Stimulated activated CD4-positive, alpha-beta T cell treated with anti-CD3 and anti-CD28 coated beads, Interleukin-4, amount 100 ng/mL, for 48 hours (primary cell): ENCODE results near the gene BAIAP3.

Experiments used
- DNase-seq, 2 donors: peaks; one replicate each; pipeline ENCODE4 v3.0.0-alpha.2; 2020; ENCODE audit warnings: low read depth in 2 of 2

Gene BAIAP3

DNA sequence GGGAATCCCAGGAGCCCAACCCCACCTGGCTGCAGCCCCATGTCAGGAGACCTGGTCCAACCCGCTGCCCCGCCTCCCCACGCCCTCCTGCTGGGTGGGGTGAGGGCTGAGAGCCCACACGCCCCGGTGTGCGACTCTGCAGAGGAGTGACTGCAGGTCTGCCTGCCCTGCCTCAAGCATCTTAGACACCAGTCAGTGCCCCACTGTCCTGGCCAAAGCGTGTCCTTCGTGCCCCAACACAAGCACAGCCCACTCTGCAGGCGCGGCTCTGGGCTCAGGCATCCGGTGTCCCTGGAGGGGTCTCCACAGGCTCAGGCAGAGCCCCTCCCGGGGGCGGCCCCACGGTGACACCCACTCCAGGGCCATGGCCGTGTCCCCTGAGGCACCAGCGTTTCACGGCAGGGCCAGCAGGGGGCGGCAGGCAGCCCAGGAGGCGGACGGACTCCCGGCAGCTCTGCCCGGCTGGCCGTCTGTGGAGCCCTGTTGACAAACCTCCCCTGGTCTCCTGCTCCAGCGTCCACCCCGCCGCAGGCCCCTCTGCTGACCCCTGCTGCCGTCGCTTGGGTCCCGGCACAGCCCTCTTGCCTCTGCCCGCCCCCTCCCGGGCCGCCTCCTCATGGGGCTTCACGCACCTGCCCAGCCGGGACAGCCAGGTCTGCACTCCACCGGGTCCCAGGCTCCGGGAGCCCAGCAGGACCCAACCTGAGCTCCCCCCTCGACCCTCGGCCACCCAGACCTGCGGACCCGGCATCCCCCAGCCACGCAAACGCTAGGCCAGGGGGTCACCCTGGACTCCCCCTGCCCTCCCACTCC is 32.6 kb upstream of the BAIAP3 start:
- peak; percentile 69 to 77 for DNase-seq

DNA sequence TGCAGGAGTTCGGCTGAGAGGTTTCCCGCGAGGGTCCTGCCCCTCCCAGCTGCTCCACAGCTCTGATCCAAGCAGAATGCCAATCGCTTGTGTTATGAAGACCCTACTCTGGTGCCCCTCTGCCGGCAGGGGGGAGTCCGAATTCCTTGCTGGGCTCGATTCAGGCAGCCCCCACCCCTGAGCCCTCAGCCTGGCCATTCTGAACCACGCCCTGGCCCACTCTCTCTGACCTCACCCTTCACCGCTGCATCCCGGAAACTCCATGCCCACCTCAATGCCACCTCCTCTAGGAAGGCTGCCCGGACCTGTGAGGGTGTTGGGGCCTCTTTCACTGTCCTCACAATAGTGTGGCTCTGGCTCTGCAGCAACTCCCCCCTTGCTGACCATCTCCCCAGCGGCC is 31.9 kb upstream of the BAIAP3 start:
- no peak for DNase-seq

DNA sequence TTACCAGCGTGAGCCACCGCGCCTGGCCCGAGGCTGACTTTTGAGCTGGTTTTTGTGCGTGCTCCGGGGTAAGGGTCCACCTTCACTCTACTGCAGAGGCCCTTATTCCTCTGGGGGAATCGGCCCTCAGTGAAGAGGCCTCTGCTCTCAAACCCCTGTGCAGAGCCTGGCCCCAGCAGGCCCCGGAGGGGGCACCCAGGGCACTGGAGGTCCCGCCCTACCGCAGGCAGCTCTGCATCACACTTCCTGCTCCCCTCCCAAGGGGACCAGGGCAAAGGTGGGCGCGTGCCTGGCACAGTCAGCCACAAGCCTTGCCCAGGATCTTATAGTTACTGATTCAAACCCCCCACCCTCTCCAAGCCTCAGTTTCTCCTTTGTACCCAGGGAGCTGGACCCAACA is 27.6 kb upstream of the BAIAP3 start:
- no peak for DNase-seq

DNA sequence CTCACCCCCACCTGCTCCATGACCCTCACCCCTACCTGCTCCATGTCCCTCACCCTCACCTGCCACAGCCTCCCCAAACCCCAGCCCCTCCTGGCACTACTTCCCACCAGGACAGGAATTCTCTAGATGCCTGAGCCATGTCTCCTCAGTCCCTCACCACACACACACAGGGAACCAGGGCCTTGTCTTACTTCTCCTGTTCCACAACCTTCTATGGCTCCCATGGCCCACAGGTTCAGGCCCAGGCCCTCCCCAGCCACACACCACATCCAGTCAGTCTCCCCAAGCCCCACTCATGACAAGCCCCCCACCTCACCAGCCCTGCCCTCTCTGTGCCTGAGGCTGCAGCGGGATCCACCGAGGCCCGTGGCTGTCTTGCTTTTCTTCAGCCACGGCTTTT is 27.1 kb upstream of the BAIAP3 start:
- no peak for DNase-seq

DNA sequence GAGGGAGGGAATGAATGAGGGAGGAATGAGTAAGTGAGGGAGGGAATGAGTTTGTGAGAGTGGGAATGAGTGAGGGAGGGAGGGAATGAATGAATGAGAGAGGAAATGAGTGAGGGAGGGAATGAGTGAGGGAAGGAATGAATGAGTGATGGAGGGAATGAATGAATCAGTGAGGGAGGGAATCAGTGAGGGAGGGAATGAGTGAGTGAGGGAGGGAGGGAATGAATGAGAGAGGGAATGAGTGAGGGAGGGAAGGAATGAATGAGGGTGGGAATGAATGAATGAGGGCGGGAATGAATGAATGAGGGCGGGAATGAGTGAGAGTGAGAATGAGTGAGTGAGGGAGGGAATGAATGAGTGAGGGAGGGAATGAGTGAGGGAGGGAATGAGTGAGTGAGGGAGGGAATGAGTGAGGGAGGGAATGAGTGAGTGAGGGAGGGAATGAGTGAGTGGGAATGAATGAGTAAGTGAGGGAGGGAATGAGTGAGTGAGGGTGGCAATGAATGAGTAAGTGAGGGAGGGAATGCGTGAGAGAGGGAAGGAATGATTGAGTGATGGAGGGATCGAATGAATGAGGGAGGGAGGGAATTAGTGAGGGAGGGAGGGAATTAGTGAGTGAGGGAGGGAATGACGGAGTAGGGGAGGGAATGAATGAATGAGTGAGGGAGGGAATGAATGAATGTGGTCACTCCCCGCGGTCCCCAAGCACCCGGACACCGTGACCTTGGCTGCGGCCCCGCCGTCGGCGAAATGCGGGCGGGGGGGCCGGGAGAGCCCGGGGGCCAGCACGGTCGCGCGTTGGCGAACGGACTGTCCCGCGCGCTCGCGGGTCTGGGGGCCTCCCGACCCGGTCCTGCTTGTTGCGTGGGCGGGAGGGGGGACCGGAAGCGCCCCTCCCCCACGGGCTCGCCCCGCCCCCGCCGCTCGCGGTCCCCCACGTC is 25.1 kb upstream of the BAIAP3 start:
- DNase-seq: no peak

DNA sequence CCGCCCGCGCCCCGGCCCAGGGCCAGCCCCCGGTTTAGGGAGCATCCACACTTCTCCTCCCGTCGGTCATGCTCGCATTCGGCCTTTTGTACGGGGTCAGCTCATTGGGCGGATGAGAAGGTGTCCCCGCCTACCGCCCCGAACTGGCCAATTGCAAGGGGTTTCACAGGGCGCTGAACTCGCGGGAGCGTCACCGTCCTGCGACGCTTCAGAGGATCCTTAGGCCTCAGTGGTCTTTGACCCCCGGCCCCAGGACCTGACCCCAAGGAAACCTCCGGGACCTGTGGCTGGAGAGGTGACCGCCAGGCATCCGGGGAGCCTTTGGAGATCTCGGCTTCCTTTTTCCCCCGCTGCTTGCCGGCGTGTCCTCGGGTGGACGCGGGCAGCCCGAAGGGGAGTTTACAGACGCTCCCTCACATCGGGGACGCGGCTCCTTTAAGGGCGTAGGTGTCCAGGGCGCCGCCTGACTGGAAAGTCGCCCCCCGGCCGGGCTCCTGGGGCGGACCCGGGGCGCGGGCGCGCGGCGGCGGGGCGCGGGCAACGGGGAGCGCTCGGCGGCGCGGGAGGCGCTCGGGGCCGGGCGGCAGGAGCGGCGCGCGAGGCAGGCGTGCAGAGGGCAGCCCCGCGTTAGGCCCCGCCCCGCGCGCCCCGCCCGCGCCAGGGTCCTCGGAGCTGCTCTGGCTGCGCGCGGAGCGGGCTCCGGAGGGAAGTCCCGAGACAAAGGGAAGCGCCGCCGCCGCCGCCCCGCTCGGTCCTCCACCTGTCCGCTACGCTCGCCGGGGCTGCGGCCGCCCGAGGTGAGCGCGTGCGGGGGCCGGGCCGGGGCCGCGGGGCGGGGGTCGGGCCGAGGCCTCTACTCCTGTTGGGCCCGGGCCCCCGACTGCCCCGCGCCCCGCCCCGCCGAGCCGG is 24.2 kb upstream of the BAIAP3 start, which contains the start of gene UBE2I:
TSS of gene UBE2I (plus strand) at position 660 of the 909 bp plus-strand sequence. CDS start 4,395 bp downstream, outside the sequence.
- DNase-seq: peak; percentile 93 to 97

DNA sequence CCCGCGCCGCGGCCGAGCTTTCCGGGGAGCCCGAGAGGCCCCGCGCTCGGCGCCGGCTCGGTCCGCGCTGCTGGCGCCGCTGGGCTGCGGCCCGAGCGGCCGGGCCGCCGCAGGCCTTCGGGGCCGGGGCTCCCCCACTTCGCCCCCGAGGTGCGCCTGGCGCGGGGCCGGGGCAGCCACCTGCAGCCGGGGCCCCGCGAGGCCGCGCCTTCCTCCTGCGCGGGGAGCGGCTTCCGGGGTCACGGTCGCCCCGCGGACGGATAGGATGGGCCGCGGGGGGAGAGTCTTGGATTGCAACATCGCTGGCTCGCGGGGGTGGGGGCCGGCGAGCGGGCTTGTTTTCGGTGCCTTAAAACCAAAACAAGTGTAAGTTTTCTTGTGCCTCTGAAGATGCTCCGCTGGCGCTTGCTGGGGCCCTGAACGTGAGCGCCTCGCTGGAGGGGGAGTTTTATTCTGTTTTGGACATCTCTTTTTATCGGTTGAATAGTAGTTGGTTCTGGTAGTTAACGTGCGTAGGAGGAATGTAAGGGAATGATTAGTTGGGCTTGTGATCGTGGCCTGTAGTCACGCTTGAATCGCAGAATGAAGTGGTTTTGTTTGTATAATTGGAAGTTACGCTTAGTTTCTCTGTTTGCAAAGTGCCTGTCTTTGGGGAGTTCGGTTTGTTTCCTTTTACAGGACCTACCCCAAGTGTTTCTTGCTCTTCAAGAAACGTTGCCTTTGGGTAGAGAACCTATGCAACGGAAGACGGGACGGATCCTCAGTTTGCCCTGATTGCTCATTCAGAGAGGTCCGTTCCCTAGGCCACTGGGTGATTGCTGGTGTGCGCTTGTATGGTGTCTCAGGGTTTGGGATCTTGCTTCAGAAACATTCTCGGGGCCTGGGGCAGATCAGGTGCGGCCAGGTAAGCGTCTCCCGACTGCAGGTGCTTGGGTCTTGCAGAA is 23.3 kb upstream of the BAIAP3 start:
- peak; percentile 38 to 42 for DNase-seq

DNA sequence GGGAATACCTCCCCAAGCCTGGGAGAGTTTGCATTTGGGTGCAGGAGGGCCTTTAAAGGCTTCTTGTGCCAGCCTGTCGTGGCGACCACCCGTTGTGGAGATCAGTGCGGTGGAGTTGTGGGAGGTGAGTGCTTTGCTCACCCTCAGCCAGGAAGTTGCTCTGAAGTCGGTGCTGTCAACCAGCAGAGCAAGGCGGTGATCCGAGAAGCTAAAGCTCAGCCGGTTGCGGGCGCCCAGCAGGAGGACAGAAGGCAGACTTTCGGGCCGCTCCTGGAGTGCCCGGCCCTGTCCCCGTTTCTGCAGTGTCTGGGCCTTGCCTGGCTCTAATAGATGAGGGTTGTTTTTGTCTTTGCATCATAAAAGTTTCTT is 22.6 kb upstream of the BAIAP3 start:
- no peak for DNase-seq

DNA sequence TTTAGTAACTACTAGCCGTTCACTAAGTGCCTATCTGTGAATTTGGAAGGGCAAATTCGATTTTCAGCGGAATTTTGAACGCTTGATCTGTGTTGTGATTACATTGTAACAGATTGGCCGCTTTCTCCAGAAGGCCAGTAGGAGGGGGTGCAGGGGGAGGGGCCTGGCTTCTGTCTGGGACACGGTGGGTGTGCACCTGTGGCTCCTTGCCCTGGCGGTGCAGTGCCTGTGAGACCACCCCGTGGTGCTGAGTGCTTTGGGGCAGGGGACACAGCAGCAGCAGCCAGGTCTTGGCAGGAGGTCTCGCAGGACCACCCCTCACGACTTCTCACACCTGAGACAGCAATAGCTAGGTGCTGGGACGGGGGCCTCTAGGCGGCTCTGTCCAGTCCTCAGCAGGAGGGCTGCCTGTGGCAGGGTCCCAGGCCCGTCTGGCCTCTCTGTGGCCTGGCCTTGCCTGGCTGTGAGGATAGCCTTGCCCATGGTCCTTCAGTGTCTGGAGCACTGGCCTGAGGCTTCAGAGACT is 22.2 kb upstream of the BAIAP3 start:
- no peak for DNase-seq

DNA sequence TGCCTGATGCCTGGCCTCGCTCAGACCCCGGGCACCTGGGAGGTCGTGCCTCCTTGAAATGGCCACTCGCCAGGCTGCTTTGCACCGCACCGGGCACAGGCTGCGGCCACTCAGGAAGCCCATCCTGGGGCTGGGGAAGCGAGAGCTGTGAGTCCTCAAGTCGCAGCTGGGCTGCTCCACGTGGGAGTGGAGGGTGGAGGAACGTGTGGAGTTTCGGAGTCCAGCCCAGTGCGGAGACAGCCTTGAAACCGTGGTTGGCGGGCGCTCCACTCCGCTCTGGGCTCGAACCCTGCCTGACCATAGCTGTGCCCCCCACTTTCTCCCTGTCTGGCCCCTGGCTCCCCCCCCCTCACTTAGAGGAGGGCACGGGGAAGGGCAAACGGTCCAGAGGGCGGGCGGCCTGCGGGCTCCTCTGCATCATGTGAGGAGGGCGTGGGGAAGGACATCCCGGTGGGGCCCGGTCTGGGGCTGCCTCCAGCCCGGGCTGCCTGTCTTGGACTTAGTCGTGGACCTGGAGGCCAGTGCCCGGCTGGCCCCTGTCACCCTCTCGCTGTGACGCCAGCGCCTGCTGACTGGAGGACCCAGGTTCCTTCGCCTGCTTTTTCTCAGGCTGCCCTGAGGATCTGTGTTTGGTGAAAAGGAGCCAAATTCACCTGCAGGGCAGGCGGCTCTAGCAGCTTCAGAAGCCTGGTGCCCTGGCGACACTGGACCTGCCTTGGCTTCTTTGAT is 21.5 kb upstream of the BAIAP3 start:
- no peak for DNase-seq

DNA sequence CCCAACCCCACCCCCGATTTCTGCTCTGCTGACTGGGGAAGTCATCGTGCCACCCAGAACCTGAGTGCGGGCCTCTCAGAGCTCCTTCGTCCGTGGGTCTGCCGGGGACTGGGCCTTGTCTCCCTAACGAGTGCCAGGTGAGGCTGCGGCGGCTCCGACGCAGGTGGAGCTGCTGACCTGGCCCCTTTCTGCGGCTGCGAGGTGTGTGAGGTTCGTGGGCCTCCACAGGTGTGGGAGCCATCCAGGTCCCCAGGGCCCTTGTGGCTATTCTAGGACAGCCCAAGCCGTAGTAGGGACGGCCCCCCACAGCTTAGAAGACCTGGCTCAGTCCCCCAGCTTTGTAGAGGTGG is 21.0 kb upstream of the BAIAP3 start:
- no peak for DNase-seq

DNA sequence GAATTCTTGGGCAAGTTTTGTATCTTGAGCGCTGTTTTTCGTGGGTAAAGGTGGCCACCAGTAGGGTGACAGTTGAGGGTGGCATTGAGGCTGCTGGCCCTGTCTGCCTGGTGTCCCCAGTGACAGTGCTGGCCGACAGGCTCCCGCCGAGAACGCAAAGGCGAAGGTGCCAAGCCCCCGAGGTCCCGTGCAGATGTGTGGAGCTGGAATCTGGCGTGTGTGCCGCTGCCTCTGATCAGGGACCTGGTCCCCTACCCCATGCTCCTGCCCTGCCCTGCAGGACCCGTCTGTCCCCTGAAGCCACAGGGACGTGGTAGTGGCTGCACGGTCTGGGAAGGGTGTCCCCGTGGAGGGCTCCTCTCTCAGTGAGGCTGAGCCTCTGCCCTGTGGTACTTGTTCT is 20.5 kb upstream of the BAIAP3 start:
- no peak for DNase-seq

DNA sequence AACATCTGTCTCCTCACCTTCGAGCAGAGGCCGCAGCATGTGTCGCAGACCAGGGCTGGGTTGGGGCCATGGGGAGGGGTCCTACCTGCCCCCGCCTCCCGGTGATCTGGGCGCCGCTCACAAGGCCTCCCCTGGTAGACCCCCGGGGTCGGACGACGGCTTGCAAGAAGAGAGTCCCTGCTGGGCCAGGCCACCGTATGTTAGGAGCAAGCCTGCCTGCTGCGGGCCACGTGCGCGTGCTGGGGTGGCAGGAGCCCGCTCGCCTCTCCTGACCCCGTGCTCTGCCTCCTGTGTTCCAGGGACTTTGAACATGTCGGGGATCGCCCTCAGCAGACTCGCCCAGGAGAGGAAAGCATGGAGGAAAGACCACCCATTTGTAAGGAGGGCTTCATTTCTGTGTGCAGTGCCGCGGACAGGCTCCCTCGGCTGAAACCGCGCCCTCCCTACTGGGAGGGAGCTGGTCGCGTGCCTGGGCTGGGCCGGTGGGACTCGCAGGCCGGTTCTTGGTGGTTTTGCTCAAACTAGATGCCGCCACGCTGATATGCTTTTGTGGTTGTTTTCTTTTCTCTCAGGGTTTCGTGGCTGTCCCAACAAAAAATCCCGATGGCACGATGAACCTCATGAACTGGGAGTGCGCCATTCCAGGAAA is 19.6 kb upstream of the BAIAP3 start:
- no peak for DNase-seq

DNA sequence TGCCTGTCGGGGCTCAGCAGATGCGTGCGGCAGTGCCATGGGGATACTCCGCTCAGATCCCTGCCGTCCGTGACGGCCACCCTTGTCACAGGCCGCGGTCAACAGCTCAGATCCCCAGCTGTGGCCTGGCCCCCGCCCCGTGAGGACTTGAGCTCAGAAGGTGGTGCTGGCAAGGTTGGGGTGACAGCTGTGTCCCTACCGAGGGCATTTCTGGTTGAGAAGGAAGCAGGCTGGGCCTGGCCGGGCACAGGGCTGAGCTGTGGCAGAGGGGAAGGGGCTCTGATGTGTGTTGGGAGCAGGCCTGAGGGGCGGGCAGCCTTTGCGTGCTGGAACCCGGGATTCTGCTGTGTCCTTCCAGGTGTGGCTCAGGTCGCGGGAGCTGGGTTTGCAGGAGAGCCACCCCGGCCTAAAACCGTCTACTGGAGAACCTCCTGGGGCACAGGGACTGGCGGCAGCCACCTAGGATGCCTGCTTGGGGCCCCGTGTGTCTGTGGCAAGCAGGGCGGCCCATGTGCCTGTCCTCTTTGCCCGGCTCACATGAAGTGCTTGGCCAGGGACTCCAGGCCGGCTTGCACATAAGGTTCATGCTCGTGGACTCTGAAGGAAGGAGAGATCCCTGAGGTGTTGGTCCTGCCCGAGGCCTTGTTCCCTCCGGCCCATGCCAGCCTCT is 18.9 kb upstream of the BAIAP3 start:
- DNase-seq: no peak

DNA sequence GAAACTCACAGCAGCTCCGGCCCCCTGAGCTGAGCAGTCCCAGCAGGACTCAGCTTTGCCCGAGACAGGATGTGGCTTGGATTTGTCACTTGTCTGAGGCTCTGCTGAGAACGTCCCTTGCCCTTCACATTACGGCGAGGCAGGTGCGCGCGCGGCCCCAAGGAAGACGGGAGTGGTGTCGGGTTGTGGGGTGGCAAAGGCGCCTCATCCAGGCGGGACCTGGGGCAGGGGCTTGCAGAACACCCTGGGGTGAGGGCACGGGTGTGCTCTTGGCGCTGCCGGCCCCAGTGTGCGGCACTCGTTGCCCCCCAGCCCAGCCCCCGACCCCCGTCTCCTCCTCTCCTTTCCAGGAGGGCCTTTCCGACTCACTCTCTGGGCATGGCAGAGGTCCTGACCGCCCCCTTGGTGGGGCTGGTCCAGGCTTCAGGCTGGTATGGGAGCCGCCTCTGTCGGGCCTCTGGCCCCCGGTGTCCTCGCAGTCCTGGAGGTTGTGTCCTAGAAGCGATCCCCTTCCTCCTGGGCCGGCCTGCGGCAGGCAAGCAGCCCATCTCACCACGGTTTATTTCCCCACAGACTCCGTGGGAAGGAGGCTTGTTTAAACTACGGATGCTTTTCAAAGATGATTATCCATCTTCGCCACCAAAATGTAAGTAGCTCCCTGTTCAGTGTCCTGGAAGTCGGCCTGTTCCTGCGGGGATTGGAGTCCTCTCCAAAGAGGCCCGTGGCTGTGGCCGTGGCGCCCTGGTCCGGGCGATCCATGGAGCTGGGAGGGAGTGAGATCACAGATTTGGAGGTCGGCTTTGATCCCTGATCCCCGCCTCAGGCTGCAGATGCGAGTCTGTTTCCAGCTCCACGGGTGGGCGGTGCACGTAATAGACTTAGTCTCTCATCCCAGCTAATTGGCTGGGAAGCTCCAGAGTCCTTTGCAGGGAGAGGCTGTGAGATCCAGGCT is 18.1 kb upstream of the BAIAP3 start:
- DNase-seq: no peak

DNA sequence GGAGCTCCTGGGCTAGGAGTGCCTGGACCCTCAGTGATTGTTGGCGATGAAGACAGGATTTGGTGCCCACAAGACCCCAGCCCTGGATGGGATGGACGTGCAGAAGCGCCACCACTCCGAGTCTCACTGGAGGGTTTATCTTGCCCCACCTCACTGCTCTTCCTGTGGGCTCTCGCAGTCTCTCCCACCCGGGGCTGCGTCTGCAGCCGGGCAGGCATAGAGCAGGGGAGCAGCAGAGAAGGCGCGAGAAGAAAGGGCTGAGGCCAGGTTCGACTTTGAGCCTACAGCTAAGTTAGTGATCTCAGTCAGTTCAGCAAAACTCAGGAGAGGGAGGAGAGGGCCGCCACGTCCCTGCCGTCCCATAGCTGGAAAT is 17.4 kb upstream of the BAIAP3 start:
- DNase-seq: no peak

DNA sequence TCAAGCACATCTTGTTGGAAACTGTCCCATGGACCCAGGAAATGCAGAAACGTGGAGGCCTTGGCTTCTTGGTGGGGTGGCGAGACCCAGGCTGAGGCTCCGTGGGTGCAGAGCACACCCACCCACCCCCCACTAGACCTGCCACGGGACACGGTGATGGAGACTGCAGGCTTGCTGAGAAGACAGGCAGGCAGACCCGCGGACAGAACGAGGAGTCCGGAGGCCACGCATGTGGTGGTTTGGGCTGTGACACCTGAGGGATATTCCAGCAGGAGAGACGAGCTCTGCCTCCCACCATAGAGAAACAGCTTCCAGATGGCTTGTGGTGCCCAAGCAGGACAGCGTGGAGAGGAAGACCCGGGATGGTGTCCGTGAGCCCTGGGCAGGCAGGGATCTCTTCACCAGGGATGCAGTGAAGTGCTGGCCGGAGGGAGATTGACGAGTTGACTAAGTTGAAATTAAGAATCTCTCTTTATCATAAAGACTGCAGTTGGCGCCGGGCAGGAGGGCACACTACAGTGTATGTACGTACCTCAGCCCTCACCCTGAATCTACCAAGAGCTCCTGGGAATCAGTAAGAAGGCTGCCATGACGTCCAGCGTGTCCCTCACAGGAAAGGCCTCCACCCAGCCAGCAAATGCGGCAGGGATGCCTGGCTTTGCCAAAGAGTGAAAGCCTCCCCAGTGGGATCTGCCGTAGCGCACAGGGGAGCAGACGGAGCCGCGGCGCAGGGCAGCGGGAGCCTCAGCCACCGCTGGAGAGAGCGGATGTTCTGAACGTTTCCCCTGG is 15.8 kb upstream of the BAIAP3 start:
- no peak for DNase-seq
